ENCODE results near the gene CD247. TPM values are rescaled to one million over a fixed set of nuclear protein-coding genes. Genes with fewer than 3 reads are reported as not detected.

Gene CD247
- total and polyA plus RNA-seq, 2 of the 4 experiments (the other 2 are of a cell fraction) = not detected

DNA sequence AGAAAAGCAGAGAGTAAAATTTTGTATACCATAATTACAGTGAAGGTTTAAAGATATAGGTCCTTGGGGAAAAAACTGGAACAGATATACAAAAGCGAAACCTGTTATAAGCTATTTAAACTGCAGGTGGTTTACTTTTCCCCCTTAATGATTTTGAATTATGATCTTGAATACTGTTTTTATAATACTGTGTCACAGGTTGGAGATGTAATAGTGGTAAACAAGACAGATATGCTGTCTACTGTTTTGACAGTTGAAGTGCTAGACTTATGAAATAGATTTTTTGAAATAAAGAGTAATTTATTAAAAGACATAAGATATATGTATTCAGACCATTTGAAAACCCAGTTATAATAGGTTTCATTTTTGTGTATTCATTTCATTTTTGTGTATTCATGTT lies 129.4 kb downstream of the CD247 start:
- intact Hi-C loops (cut with micrococcal nuclease) = no loop called here
- no CpG with 5 or more reads among the region's 1 CpG for WGBS, 2 experiments (ENCODE audit: extremely low coverage in 2 of 2, insufficient read length in 1 of 2)
- Histone ChIP-seq H2BK15ac (ENCODE audit: low read depth, low read length) (no peak overlapping the region), H3K9ac (ENCODE audit: low read depth, low read length) (no peak overlapping the region), H2BK5ac (ENCODE audit: low read depth, low read length, poor library complexity, severe bottlenecking) (no peak overlapping the region), H2BK120ac (ENCODE audit: low read depth, low read length) (no peak overlapping the region), H4K20me1 (ENCODE audit: insufficient read depth, low read length) (no peaks in the 10 kb centered on the region), H2AFZ (replicated peaks; ENCODE audit: low read length, poor library complexity) (no peak overlapping the region), H3K23ac (ENCODE audit: low read depth, low read length) (no peak overlapping the region), H3K4me2 (ENCODE audit: low read depth, low read length) (no peak overlapping the region), H3K27me3 (ENCODE audit: control insufficient read depth, insufficient read depth, low read length) (no peaks in the 10 kb centered on the region), H3K14ac (replicated peaks; ENCODE audit: low read depth, low read length) (no peak overlapping the region), H3K27ac (ENCODE audit: insufficient read depth, low read length) (no peak overlapping the region), H3K4me1 (ENCODE audit: control insufficient read depth, insufficient read depth, low read length) (no peaks in the 10 kb centered on the region), H3K4me3 (ENCODE audit: insufficient read depth, low read depth, low read length) (no peak overlapping the region), H3K9me1 (ENCODE audit: insufficient read depth, low read length) (no peaks in the 10 kb centered on the region), H3K79me1 (ENCODE audit: low read depth in 1 of 2, low read length in 2 of 2) (no peaks in the 10 kb centered on the region), H4K5ac (ENCODE audit: low read depth, low read length) (no peak overlapping the region), H2AK5ac (ENCODE audit: low read depth, low read length) (no peak overlapping the region), H3K36me3 (ENCODE audit: control insufficient read depth, insufficient read depth, low read length) (peaks cover 3% of the 10 kb centered on the region), H2BK20ac (ENCODE audit: low read depth, low read length) (no peak overlapping the region), H4K91ac (ENCODE audit: insufficient read depth, low read depth, low read length) (no peak overlapping the region), H3K9me3 (ENCODE audit: control insufficient read depth, insufficient read depth, low read length) (no peaks in the 10 kb centered on the region), H3K4ac (ENCODE audit: low read depth, low read length) (no peak overlapping the region), H3K18ac (ENCODE audit: low read depth, low read length) (no peak overlapping the region), H4K8ac (ENCODE audit: low read depth in 2 of 2, low read length in 2 of 2) (no peak overlapping the region), H2AK9ac (replicated peaks; ENCODE audit: low read depth, low read length, poor library complexity) (no peak overlapping the region), H3K56ac (ENCODE audit: extremely low read depth, insufficient read depth, low read length) (no peak overlapping the region)
- ChIA-PET POLR2A (ENCODE audit: unreplicated experiment) (no interaction called here), CTCF (no interaction called here)
- in situ Hi-C loops (cut with MboI; ENCODE audit: low sequenced_read_pairs) = no loop called here
- dilution Hi-C loops (cut with HindIII; ENCODE audit: low sequenced_read_pairs, unreplicated experiment) = no loop called here
- ATAC-seq (ENCODE audit: low read depth) = no peak
- BruUV-seq (replicated peaks) = no TSS peak
- no peak for DNase-seq
- TF ChIP-seq POLR2A (IDR thresholded peaks at IDR 0.05; ENCODE audit: low read depth, low read length) (no peak), CEBPB (IDR thresholded peaks at IDR 0.05; ENCODE audit: low read depth, low read length) (no peak), RFX5 (IDR thresholded peaks at IDR 0.05; ENCODE audit: low read depth, low read length) (no peak), FOS (IDR thresholded peaks at IDR 0.05; ENCODE audit: low read depth, low read length) (no peak)
- TF ChIP-seq, protein P1, sequence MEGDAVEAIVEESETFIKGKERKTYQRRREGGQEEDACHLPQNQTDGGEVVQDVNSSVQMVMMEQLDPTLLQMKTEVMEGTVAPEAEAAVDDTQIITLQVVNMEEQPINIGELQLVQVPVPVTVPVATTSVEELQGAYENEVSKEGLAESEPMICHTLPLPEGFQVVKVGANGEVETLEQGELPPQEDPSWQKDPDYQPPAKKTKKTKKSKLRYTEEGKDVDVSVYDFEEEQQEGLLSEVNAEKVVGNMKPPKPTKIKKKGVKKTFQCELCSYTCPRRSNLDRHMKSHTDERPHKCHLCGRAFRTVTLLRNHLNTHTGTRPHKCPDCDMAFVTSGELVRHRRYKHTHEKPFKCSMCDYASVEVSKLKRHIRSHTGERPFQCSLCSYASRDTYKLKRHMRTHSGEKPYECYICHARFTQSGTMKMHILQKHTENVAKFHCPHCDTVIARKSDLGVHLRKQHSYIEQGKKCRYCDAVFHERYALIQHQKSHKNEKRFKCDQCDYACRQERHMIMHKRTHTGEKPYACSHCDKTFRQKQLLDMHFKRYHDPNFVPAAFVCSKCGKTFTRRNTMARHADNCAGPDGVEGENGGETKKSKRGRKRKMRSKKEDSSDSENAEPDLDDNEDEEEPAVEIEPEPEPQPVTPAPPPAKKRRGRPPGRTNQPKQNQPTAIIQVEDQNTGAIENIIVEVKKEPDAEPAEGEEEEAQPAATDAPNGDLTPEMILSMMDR (conservative IDR thresholded peaks at IDR 0.05; ENCODE audit: low read depth, low read length) = no peak
